HG02884 (cell line): ENCODE data around the gene MRPS34.

ENCODE experiments used
- ATAC-seq: cut with Tn5 transposase; IDR thresholded peaks from one replicate; pipeline ENCODE4 v1.9.1; 2021; ENCODE audit warnings: mild to moderate bottlenecking, moderate library complexity; ENCODE audit not compliant: unreplicated experiment

The MRPS34 gene

DNA sequence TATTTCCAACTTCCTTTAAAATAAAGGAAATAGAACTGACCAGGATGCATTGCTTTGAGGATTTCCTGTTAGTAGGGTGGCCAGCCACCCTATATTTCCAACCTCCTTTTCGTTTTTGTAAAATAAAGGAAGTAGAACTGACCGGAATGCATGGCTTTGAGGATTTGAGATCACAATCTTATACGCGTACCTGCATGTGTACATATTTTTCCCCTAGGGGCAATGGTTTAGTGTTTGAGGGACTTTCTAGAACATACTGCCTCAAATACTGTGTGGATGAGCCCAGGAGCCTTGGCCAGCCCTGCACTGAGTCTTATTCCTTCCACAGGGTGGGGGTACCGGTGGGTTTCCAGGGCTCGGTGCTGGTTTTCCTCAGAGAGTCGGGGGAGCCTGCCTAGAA lies 41.3 kb downstream of the MRPS34 start:
- no peak for ATAC-seq

DNA sequence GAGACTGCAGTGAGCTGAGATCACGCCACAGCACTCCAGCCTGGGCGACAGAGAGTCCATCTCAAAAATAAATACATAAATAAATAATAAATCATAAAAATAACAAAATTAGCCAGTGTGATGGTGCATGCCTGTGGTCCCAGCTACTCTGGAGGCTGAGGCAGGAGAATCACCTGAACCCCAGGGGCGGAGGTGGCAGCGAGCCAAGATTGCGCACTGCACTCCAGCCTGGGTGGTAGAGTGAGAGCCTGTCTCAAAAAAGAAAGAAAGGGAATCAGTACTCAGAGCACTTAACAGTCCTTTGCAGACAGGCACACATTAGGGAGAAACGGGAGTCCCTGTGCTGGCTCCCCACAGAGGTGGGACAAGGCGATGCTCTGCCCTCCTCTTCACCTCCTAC lies 41.9 kb downstream of the MRPS34 start:
- no peak for ATAC-seq

DNA sequence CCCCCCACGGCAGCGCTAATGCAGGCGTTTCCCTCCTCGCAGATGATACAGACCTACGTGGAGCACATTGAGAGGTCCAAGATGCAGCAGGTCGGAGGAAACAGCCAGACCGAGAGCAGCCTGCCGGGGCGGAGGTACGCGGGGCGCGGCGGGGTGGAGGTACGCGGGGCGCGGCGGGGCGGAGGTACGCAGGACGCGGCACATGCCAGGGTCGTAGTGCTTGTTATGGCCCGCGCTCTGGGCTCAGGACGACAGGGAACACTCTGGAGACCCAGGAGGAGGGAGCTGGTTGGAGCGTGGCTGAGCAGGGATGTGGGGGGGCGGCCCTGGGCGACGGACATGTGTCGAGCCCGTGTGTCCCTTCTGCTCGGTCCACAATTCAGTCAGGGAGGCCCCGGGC lies 43.5 kb downstream of the MRPS34 start:
- ATAC-seq = no peak

GRCh38 chr16:1729026-1729425 lies 43.9 kb downstream of the MRPS34 start:
- ATAC-seq = no peak

GRCh38 chr16:1727651-1728624 lies 45.0 kb downstream of the MRPS34 start:
- no peak for ATAC-seq

DNA sequence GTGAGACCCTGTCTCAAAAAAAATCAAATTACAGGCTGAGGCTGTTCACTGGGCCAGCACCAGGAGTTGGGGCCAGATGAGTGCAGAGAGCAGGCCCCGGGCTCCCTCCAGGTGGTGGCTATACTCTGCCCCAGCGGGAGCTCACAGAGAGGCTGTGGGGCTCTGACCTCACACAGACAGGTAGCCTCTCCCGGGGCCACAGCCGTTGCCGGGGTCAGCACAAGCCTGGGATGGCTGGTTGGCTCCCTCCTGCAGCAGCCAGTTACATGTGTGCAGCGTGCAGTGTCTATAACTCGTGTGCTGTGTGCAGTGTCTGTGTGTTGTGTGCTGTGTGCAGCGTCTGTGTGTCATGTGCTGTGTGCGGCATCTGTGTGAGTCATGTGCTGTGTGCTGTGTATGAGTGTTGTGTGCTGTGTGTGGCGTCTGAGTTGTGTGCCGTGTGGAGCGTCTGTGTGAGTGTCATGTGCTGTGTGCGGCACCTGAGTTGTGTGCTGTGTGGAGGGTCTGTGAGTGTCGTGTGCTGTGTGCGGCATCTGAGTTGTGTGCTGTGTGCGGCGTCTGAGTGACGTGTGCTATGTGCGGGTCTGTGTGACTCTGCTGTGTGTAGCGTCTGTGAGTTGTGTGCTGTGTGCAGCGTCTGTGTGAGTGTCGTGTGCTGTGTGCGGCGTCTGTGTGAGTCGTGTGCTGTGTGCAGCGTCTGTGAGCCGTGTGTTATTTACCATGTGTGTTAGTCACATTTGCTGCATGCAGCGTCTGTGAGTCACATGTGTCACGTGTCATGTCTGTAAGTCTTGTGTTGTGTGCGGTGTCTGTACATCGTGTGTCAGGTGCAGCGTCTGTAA lies 46.1 kb downstream of the MRPS34 start:
- ATAC-seq = no peak

GRCh38 chr16:1724491-1724890 lies 48.4 kb downstream of the MRPS34 start:
- ATAC-seq = no peak

DNA sequence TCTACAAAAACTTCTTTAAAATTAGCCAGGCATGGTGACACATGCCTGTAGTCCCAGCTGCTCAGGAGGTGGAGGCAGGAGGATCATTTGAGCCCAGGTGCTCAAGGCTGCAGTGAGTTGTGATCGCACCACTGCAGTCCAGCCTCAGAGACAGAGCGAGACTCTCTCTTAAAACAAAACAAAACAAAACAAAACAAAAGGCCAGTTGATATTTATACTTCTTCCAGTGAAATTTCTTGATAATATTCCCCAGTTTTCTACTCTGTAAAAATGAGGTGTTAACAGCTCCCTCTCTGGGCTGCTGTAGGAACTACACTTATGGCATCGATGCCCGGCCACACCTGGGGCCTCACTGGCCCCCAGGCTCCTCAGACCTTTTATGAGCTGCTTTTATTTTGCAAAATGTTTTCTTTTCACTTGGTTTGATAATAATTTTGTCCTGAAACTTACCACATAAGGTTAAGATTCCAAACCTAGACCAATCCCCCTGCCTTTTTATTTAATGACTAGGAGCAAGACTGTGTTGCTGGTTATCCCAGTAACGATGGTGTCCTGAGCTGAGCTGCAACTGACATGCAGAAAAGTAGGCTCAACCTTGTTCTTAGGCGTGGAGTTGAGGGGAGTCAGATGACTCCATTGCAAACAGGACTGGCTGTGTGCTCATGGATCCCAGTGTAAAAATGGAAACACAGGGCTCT lies 49.3 kb downstream of the MRPS34 start:
- ATAC-seq = no peak
